Coronary artery (tissue), 2 donors: ENCODE results near the gene MICU1.
"Not testable (repeated sequence)": the region's sequence is repeated elsewhere in the genome, so short reads cannot be mapped to it uniquely, and the experiment has no call there.

Experiments used
- DNase-seq: peaks from one replicate; pipeline ENCODE4 v3.0.0-alpha.2; 2017; ENCODE audit warnings: low spot score
- H3K27ac ChIP-seq, 2 donors: fragments of 200-600 bp; sonication (generic); one replicate each; pipeline ENCODE4 v1.5.1; 2016 to 2019
- H3K4me3 ChIP-seq: fragments of 200-600 bp; sonication (generic); 2 replicates; pipeline ENCODE4 v1.5.1; 2016; ENCODE audit warnings: mild to moderate bottlenecking, moderate library complexity
- TF ChIP-seq, protein P1 (sequence below): fragments of 200-600 bp; sonication (generic); IDR thresholded peaks from one replicate; pipeline ENCODE4 v1.5.1; 2019; ENCODE audit warnings: antibody characterized with exemption

MICU1 gene

DNA sequence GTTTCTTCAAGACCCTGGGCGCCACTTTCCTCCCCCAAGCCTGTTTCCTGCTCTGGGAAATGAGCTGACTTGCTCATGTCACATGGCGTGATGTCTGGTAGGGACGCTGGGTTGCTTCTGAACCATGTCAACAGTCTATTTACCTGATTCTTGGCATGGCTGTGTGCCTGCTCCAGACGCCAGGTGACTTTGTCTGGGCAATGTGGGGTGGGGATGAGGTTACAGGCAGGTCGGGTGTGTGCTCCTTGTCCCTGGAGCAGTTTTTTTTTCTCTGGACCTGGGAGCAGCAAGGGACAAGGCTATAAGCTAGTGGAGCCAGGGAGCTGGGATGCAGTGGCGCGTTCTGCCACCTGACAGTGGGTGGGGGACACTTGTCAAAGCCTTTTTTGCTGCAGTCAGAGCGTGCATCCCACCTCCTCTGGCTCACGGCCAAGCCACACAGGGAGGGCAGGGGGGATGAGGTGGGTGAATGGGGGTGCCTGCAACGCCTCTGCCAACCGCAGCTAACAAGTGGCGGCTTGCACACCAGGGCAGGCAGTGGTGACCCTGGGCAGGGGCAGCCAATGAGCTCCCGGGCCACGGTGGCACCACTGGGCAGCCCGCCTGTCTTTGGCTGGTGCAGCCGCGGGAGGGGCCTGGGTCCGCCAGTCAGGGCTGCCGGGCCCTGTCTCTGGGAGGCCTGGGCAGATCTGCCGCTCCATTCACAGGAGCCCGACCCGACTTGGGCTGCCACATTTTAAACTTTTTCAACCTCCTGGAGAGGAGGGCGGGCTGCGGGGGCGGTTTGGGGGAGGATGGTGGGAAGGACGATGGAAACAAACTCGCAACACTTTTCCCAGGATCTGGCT is 294.1 kb downstream of the MICU1 start:
- Histone ChIP-seq H3K27ac (peak overlapping the region; percentile 88 to 94), H3K4me3 (peak overlapping the region; percentile 36)
- DNase-seq = peak; percentile 92
- TF ChIP-seq, protein P1, sequence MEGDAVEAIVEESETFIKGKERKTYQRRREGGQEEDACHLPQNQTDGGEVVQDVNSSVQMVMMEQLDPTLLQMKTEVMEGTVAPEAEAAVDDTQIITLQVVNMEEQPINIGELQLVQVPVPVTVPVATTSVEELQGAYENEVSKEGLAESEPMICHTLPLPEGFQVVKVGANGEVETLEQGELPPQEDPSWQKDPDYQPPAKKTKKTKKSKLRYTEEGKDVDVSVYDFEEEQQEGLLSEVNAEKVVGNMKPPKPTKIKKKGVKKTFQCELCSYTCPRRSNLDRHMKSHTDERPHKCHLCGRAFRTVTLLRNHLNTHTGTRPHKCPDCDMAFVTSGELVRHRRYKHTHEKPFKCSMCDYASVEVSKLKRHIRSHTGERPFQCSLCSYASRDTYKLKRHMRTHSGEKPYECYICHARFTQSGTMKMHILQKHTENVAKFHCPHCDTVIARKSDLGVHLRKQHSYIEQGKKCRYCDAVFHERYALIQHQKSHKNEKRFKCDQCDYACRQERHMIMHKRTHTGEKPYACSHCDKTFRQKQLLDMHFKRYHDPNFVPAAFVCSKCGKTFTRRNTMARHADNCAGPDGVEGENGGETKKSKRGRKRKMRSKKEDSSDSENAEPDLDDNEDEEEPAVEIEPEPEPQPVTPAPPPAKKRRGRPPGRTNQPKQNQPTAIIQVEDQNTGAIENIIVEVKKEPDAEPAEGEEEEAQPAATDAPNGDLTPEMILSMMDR = peak; percentile 23

DNA sequence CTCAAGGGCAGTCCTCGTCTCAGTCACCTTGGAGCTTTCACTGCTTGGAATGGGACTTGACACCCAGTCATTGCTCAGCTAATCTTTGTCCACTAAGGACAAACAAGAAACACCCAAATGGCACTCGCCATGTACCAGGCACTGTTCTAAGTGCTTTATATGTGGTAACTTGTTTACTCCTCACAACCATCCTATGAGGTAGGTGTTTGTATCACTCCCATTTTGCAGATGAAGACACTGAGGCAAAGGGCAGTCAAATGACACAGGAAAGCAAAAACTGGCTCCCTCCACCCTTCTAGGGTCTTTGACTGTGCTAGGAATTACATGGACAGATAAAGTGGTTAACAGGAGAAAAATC is 295.8 kb downstream of the MICU1 start:
- DNase-seq = no peak
- TF ChIP-seq, protein P1 = no peak
- peak overlapping the region in 1 of 2 donors; percentile 35 for H3K27ac ChIP-seq
- no peak overlapping the region for H3K4me3 ChIP-seq

DNA sequence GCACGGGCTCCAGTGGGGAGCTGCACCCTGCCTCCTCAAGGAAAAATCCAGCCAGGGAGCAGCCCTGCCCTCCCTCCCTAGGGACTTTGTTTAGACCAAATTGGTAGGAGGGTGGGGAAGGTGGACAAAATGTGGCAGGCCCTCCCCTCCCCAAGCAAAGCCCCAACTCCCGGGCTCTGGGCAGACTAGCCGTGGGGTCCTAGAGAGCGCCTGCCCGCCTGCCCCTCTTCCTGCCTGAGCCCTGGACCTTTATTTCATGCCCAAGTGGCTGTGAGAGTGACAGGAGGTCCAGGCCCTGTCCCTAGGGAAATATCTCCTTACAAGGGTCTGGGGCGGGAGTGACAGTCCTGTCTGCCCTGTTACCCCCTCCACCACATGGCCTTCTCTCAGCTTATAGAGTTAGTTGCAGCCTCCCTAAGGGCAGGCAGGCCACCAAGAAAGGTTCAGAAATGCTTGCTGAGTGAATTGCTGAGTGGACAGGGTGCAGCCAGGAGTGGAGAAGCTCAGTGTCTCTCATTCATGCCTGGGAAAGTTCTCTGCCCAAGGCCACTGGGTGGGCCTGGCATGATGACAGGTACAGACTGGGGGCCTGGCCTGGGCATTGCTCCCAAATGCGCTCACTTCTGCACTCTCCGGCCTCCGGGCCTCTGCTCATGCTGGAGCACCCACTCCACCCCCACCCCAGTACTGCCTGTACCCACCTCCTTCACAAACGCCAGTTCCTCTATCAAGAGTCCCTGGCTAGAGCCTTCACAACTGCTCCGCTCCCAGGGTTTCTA is 296.4 kb downstream of the MICU1 start:
- no peak for DNase-seq
- Histone ChIP-seq H3K4me3 (no peak overlapping the region), H3K27ac (peak overlapping the region; percentile 35 to 80)
- TF ChIP-seq, protein P1 = no peak

DNA sequence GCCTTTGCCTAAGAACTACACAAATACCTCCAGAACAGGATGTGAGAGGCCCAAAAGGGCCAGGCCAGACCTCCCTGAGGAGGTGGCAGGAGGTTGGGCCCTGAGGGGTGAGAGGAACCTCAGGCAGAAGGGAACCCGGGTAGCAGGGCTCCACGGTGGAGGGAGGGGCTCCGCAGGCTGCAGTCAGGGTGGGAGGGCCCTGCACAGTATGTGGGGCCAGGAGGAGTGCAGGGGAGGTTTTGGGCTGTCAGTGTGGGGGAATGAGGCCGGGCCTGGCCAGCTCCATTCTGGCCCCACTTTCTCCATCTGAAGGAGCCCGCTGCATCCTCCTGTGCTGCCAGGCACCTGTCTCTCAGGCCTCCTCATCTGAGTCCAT is 297.1 kb downstream of the MICU1 start:
- Histone ChIP-seq H3K4me3 (no peak overlapping the region), H3K27ac (peak overlapping the region; percentile 35 to 80)
- TF ChIP-seq, protein P1 = no peak
- no peak for DNase-seq

DNA sequence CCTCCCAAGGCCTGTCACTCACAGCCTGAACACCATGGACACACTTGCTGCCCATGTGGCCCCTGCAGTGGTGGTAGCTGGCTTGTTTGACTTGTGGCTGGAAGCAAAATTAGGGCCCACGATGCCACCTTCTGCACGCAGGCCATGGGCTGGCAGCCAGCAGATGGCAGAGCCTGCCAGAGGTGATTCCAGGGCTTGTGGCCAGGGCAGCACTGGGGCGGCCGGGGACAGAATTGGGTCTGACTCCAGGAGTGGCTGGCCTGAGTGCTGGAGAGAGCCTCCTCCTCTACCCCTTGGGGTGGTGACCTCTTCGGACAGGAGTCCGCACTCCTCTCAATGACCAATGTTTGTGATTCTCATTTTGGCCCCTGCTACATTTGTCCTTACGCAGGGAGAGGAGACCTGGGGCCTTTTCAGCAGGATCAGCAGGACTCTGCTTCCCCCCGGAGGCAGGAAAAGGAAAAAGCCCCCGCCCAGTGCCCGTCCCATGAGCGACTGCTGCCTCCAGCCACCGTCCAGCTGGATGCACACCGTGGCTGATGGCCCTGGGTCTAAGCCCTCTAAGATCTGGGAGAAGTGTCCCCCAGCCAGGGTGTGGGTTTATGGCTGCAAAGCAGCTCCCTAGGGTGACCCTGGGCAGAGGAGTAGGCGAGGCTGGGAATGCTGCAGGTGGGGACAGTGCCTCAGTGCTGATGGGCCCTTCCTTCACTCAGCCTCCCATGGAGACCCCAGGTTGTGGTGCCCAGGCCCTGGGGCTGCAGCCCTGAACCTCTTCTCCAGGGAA is 297.6 kb downstream of the MICU1 start:
- Histone ChIP-seq H3K27ac (peak overlapping the region; percentile 35 to 80), H3K4me3 (peak overlapping the region; percentile 13)

DNA sequence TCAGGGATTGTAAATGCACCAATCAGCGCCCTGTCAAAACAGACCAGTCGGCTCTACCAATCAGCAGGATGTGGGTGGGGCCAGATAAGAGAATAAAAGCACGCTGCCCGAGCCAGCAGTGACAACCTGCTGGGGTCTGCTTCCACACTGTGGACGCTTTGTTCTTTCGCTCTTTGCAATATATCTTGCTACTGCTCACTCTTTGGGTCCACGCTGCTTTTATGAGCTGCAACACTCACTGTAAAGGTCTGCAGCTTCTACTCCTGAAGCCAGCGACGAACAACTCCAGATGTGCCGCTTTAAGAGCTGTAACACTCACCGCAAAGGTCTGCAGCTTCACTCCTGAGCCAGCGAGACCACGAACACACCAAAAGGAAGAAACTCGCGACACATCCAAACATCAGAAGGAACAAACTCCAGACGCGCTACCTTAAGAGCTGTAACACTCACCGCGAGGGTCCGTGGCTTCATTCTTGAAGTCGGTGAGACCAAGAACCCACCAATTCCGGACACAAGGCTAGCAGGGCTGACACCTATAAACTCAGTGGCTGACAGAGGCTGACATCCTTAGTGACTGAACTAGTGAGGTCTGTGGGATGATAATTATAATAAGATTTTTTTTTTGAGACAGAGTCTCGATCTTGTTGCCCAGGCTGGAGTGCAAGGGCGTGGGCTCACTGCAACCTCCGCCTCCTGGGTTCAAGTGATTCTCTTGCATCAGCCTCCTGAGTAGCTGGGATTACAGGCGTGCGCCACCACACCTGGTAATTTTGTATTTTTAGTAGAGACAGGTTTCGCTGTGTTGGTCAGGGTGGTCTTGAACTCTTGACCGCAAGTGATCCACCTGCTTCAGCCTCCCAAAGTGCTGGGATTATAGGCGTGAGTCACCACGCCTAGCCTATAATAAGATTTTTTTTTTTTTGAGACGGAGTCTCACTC is 298.9 kb downstream of the MICU1 start:
- H3K27ac ChIP-seq, H3K4me3 ChIP-seq, DNase-seq: not testable (repeated sequence)

More for the DNA sequence above, 297.6 kb downstream of the MICU1 start:
- peak; percentile 85 for DNase-seq
- TF ChIP-seq, protein P1 = peak; percentile 34

DNA sequence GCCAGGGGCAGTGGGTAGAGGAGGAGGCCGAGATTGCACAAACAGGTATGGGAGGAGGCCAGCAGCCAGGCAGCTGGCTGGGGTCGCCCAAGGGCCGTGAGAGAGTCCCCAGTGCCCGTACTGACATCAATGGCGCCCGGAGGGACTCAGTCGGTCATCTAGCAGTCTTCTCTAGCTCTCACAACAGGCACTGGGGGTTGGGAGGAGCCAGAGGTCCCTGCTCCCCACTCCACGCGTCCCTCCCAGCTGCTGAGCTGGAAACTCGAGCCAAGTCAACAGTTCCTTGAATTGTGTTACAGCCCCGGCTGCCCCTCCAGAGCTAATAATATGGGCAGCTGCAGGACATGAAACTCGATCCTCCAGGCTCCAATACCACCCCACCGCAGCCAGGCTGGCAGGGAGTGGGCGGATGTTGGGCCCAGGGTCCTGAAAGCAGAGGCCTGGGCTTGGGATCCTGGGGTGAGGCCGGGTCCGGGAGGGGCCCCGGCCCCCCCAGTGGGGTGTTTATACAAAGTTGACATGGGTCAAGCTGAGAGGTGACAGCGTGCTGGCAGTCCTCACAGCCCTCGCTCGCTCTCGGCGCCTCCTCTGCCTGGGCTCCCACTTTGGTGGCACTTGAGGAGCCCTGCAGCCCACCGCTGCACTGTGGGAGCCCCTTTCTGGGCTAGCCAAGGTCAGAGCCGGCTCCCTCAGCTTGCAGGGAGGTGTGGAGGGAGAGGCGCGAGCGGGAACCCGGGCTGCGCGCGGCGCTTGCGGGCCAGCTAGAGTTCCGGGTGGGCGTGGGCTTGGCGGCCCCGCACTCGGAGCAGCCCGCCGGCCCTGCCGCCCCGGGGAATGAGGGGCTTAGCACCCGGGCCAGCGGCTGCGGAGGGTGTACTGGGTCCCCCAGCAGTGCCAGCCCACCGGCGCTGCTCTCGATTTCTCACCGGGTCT is 300.4 kb downstream of the MICU1 start:
- peak; percentile 79 for DNase-seq
- H3K27ac ChIP-seq = peak overlapping the region in 1 of 2 donors; percentile 72
- peak overlapping the region; percentile 13 for H3K4me3 ChIP-seq
